ENCODE data around the gene SPR. TPM values are rescaled to one million over a fixed set of nuclear protein-coding genes. Genes with fewer than 3 reads are reported as not detected.
A peak's percentile ranks its signal among the peaks of the same experiment; 100 is the strongest.

Gene SPR
- polyA plus RNA-seq, 6 donors from 2014 or later, result not detected

GRCh38 chr2:72913486-72914205, 26.4 kb downstream of the SPR start:
- ATAC-seq (ENCODE audit: low read depth in 2 of 2), result no peak
- peaks cover 24 to 32% (median 30%) of the 10 kb centered on the region in 3 donors for H3K4me1 Mint-ChIP-seq
- peaks cover 0 to 8% (median 3%) of the 10 kb centered on the region in 7 donors for H3K9me3 Mint-ChIP-seq
- peaks cover 64 to 82% (median 66%) of the 10 kb centered on the region in 3 donors for H3K27me3 Mint-ChIP-seq
- peak overlapping the region in 3 of 8 donors; percentile 13 to 88 (median 48) for H3K4me3 Mint-ChIP-seq
- H3K36me3 Mint-ChIP-seq, result peaks cover 0 to 17% of the 10 kb centered on the region in 2 donors
- DNase-seq, result no peak
- H3K27ac Mint-ChIP-seq, result peak overlapping the region in 1 of 6 donors; percentile 78

- peak overlapping the region in 1 of 6 donors; percentile 78 for H3K27ac Mint-ChIP-seq
- H3K4me3 Mint-ChIP-seq, result peak overlapping the region in 5 of 8 donors; percentile 8 to 88 (median 83)
- no peak for DNase-seq
- H3K4me1 Mint-ChIP-seq, result peaks cover 25 to 37% (median 30%) of the 10 kb centered on the region in 3 donors
- peaks cover 0 to 8% (median 3%) of the 10 kb centered on the region in 7 donors for H3K9me3 Mint-ChIP-seq
- ATAC-seq (ENCODE audit: low read depth in 2 of 2), result no peak
- H3K36me3 Mint-ChIP-seq, result peaks cover 0 to 17% of the 10 kb centered on the region in 2 donors
- peaks cover 63 to 81% (median 64%) of the 10 kb centered on the region in 3 donors for H3K27me3 Mint-ChIP-seq
Measured at GRCh38 chr2:72914206-72914559, 27.0 kb downstream of the SPR start.

GRCh38 chr2:72914589-72915319, 27.5 kb downstream of the SPR start:
- Mint-ChIP-seq H3K27ac (peak overlapping the region in 3 of 6 donors; percentile 6 to 66 (median 61)), H3K9me3 (peaks cover 0 to 12% (median 7%) of the 10 kb centered on the region in 7 donors)

GRCh38 chr2:72915320-72915906, 28.2 kb downstream of the SPR start:
- peaks cover 56 to 81% (median 60%) of the 10 kb centered on the region in 3 donors for H3K27me3 Mint-ChIP-seq
- peaks cover 0 to 17% of the 10 kb centered on the region in 2 donors for H3K36me3 Mint-ChIP-seq
- ATAC-seq (ENCODE audit: low read depth in 2 of 2) (no peak), DNase-seq (no peak)
- H3K4me1 Mint-ChIP-seq, result peaks cover 26 to 45% (median 32%) of the 10 kb centered on the region in 3 donors
- peak overlapping the region; percentile 70 to 90 (median 86) for H3K4me3 Mint-ChIP-seq
- peaks cover 0 to 12% (median 7%) of the 10 kb centered on the region in 7 donors for H3K9me3 Mint-ChIP-seq
- H3K27ac Mint-ChIP-seq, result peak overlapping the region in 1 of 6 donors; percentile 61

More at GRCh38 chr2:72914589-72915319, 27.5 kb downstream of the SPR start:
- Mint-ChIP-seq H3K27me3 (peaks cover 58 to 81% (median 63%) of the 10 kb centered on the region in 3 donors), H3K4me1 (peaks cover 25 to 43% (median 30%) of the 10 kb centered on the region in 3 donors), H3K4me3 (peak overlapping the region; percentile 70 to 90 (median 86)), H3K36me3 (peaks cover 0 to 17% of the 10 kb centered on the region in 2 donors)
- no peak for DNase-seq
- ATAC-seq (ENCODE audit: low read depth in 2 of 2), result no peak

GRCh38 chr2:72915907-72916742, 28.9 kb downstream of the SPR start:
- peaks cover 28 to 46% (median 36%) of the 10 kb centered on the region in 3 donors for H3K4me1 Mint-ChIP-seq
- peak overlapping the region; percentile 82 to 90 (median 86) for H3K4me3 Mint-ChIP-seq
- DNase-seq (no peak), ATAC-seq (ENCODE audit: low read depth in 2 of 2) (peak; percentile 59 to 62)
- peak overlapping the region in 2 of 6 donors; percentile 61 to 70 for H3K27ac Mint-ChIP-seq
- peaks cover 0 to 12% (median 7%) of the 10 kb centered on the region in 7 donors for H3K9me3 Mint-ChIP-seq
- peaks cover 54 to 79% (median 59%) of the 10 kb centered on the region in 3 donors for H3K27me3 Mint-ChIP-seq
- H3K36me3 Mint-ChIP-seq, result peaks cover 0 to 17% of the 10 kb centered on the region in 2 donors

GRCh38 chr2:72916743-72917137, 29.5 kb downstream of the SPR start:
- peak overlapping the region in 3 of 6 donors; percentile 23 to 87 (median 70) for H3K27ac Mint-ChIP-seq
- peaks cover 53 to 79% (median 55%) of the 10 kb centered on the region in 3 donors for H3K27me3 Mint-ChIP-seq
- peaks cover 0 to 12% (median 7%) of the 10 kb centered on the region in 7 donors for H3K9me3 Mint-ChIP-seq
- H3K4me3 Mint-ChIP-seq, result peak overlapping the region; percentile 80 to 90 (median 86)
- ATAC-seq (ENCODE audit: low read depth in 2 of 2) (no peak), DNase-seq (no peak)
- H3K36me3 Mint-ChIP-seq, result peaks cover 0 to 17% of the 10 kb centered on the region in 2 donors
- peaks cover 28 to 46% (median 36%) of the 10 kb centered on the region in 3 donors for H3K4me1 Mint-ChIP-seq

- peaks cover 28 to 46% (median 36%) of the 10 kb centered on the region in 3 donors for H3K4me1 Mint-ChIP-seq
- H3K27ac Mint-ChIP-seq, result peak within 1 kb of the TSS in 4 of 6 donors; percentile 23 to 87 (median 66)
- peaks cover 0 to 21% of the 10 kb centered on the region in 2 donors for H3K36me3 Mint-ChIP-seq
- ATAC-seq (ENCODE audit: low read depth in 2 of 2), result peak; percentile 38 to 45
- peaks cover 0 to 12% (median 7%) of the 10 kb centered on the region in 7 donors for H3K9me3 Mint-ChIP-seq
- peak within 1 kb of the TSS; percentile 80 to 90 (median 86) for H3K4me3 Mint-ChIP-seq
- peaks cover 53 to 79% (median 55%) of the 10 kb centered on the region in 3 donors for H3K27me3 Mint-ChIP-seq
- DNase-seq, result peak; percentile 51
Measured at GRCh38 chr2:72917138-72917876, 30.1 kb downstream of the SPR start, which contains the start of gene EMX1. Gene EMX1 (plus strand): TSS chr2:72917519. CDS start chr2:72917853, 334 bp downstream.

GRCh38 chr2:72917877-72918553, 30.8 kb downstream of the SPR start:
- Mint-ChIP-seq H3K4me3 (peak overlapping the region in 6 of 8 donors; percentile 50 to 82 (median 74)), H3K27me3 (peaks cover 53 to 82% (median 55%) of the 10 kb centered on the region in 3 donors), H3K27ac (no peak overlapping the region), H3K4me1 (peaks cover 28 to 46% (median 36%) of the 10 kb centered on the region in 3 donors), H3K9me3 (peaks cover 0 to 12% (median 7%) of the 10 kb centered on the region in 7 donors), H3K36me3 (peaks cover 0 to 24% of the 10 kb centered on the region in 2 donors)
- ATAC-seq (ENCODE audit: low read depth in 2 of 2) (peak in 1 of 2 donors; percentile 18), DNase-seq (no peak)

GRCh38 chr2:72919414-72920317, 32.5 kb downstream of the SPR start:
- ATAC-seq (ENCODE audit: low read depth in 2 of 2) (no peak), DNase-seq (no peak)
- Mint-ChIP-seq H3K4me3 (peak overlapping the region; percentile 15 to 83 (median 77)), H3K27me3 (peaks cover 44 to 81% (median 49%) of the 10 kb centered on the region in 3 donors), H3K9me3 (peaks cover 0 to 7% (median 0%) of the 10 kb centered on the region in 7 donors), H3K4me1 (peaks cover 15 to 40% (median 40%) of the 10 kb centered on the region in 3 donors), H3K36me3 (peaks cover 0 to 8% of the 10 kb centered on the region in 2 donors), H3K27ac (peak overlapping the region in 3 of 6 donors; percentile 7 to 38 (median 22))

- Mint-ChIP-seq H3K4me3 (peak overlapping the region; percentile 67 to 89 (median 82)), H3K4me1 (peaks cover 14 to 35% (median 32%) of the 10 kb centered on the region in 3 donors), H3K36me3 (peaks cover 0 to 8% of the 10 kb centered on the region in 2 donors), H3K9me3 (peaks cover 0 to 7% (median 0%) of the 10 kb centered on the region in 7 donors), H3K27ac (peak overlapping the region in 1 of 6 donors; percentile 34), H3K27me3 (peaks cover 45 to 81% (median 48%) of the 10 kb centered on the region in 3 donors)
- DNase-seq (no peak), ATAC-seq (ENCODE audit: low read depth in 2 of 2) (peak; percentile 22 to 24)
Measured at GRCh38 chr2:72920318-72921087, 33.3 kb downstream of the SPR start.
